Right ventricle myocardium superior (tissue), 1 donor: ENCODE measurements around the gene TMEM82. TPM values are rescaled to one million over a fixed set of nuclear protein-coding genes. Genes with fewer than 3 reads are reported as not detected.
A peak's percentile ranks its signal among the peaks of the same experiment; 100 is the strongest.
"Not testable (repeated sequence)": the region's sequence is repeated elsewhere in the genome, so short reads cannot be mapped to it uniquely, and the experiment has no call there.

ENCODE experiments used
- ATAC-seq: fragments of 200-7000 bp; cut with Tn5 transposase; one replicate; pipeline ENCODE4 v1.9.1; 2020; ENCODE audit warnings: mild to moderate bottlenecking; ENCODE audit not compliant: poor library complexity
- DNase-seq: peaks from one replicate; pipeline ENCODE4 v3.0.0-alpha.2; 2020
- intact Hi-C: fragments of 100-400 bp; cut with DNase I; formaldehyde crosslinking; loops from one replicate; pipeline ENCODE4 v1.11.2; 2022
- long read RNA-seq: library from polyadenylated mRNA; unstranded; transcript quantifications from one replicate; pipeline ENCODE4 v2.0.0, GENCODE V29; 2021
- total RNA-seq: library from RNA; stranded (reverse); fragmentation: NEBNext Ultra II Directional; extraction: Animal tissue kit (Norgen Biotek cat#: 25700); gene quantifications from one replicate; pipeline ENCODE4 v1.2.1, GENCODE V29; 2021
- donor health status: DM: no; HTN: yes; CAD: no; lungs with severe emphysema.

Gene TMEM82
- not detected for total RNA-seq
- long read RNA-seq: 0 reads

GRCh38 chr1:15742339-15742801, at the start of gene TMEM82:
TSS of gene TMEM82 (plus strand) at chr1:15742499. CDS start at chr1:15742560, 61 bp downstream.
- intact Hi-C loops: loop anchor here (5.0 kb wide), 1 partner anchor 145 kb away; no protein-coding TSS in a partner anchor
- ATAC-seq: no peak
- no peak for DNase-seq

DNA sequence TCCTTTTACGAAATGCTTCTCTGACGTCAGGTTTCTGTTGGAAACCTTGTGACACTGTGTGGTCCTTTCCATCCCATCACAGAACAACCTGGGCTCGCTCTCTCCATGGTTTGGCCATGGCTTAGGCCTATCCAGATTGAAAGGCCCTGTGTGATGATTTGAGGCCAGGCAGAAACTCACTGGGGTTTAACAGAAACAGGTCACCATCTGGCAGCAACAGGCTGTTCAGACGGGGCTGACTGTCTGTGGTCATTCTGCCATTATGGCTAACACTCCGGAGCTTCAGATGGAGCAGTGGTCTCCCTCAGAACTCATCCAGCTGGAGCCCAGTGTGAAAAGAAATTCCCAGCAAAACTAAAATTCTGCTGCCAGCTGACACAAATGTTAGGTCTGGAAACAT, 48.9 kb upstream of the TMEM82 start:
- no peak for DNase-seq
- intact Hi-C loops: no loop called here
- ATAC-seq: no peak

- ATAC-seq (peak; percentile 28), DNase-seq (no peak)
- intact Hi-C loops: no loop called here
Measured at GRCh38 chr1:15696956-15697521, 45.3 kb upstream of the TMEM82 start.

- intact Hi-C loops: no loop called here
- ATAC-seq: no peak
- no peak for DNase-seq
Measured at GRCh38 chr1:15698201-15698600, 44.1 kb upstream of the TMEM82 start.

DNA sequence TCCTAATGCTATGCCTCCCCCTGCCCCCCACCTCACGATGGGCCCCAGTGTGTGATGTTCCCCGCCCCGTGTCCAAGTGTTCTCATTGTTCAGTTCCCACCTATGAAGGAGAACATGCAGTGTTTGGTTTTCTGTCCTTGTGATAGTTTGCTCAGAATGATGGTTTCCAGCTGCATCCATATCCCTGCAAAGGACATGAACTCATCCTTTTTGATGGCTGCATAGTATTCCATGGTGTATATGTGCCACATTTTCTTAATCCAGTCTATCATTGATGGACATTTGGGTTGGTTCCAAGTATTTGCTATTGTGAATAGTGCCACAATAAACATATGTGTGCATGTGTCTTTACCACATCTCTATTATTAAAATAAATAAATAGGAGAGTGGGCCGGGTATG, 43.0 kb upstream of the TMEM82 start:
- ATAC-seq, intact Hi-C loops: not testable (repeated sequence)

DNA sequence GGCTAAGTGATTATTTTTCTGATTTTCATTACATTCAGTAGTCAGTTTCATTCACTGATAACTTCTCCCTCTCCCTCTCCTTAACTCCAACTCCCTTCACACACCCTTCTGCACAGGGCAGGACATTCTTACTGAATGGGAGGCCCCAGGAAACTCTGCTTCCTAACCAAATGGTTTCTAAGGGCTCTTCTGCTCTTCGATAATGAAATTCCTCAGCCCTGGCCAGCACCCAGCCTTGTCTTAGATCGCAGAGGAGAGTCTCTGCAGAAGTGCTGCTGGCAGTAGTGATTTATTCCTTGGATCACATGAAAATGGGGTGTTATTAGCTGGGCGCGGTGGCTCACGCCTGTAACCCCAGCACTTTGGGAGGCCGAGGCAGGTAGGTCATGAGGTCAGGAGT, 41.8 kb upstream of the TMEM82 start:
- DNase-seq: no peak
- ATAC-seq: no peak
- intact Hi-C loops: no loop called here

More for the DNA sequence above, 43.0 kb upstream of the TMEM82 start:
- DNase-seq: not testable (repeated sequence)

GRCh38 chr1:15701784-15702183, 40.5 kb upstream of the TMEM82 start:
- ATAC-seq (no peak), DNase-seq (no peak)
- intact Hi-C loops: no loop called here

DNA sequence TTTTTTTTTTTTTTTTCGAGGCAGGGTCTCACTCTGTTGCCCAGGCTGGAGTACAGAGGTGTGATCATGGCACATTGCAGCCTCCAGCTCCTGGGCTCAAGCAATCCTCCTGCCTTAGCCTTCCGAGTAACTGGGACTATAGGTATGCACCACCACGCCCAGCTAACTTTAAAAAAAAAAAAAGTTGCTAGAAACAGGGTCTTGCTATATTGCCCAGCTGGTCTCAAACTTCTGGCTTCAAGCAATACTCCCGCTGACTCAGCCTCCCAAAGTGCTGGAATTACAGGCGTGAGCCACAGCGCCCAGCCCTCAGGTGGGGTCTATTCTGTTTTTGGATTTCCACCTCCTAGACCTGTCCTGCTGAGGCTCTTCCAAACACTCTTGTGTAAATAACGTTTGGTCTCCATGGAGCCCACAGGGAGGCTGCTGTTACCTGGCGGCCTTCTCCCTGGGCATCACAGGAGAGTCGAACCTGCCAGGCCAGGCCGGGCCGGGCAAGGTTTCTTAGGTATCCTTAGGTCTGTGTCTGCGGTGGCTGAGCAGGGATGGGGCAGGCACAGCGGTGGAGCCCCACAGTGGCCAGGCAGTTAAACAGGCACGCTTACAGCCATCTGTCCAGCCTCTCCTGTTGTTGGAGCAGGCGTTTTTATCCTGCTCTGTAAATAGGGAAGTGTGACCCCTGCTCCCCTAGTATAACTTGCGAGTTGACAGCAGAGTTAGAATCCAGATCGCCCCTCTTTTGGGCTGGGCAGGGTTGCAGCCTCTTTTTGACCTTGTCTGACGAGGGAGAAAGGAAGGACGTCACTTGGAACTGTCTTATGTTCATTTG, 39.4 kb upstream of the TMEM82 start:
- intact Hi-C loops: no loop called here
- ATAC-seq (peak; percentile 67), DNase-seq (no peak)

GRCh38 chr1:15703562-15703961, 38.7 kb upstream of the TMEM82 start:
- ATAC-seq (peak; percentile 84), DNase-seq (peak; percentile 81)
- intact Hi-C loops: no loop called here

DNA sequence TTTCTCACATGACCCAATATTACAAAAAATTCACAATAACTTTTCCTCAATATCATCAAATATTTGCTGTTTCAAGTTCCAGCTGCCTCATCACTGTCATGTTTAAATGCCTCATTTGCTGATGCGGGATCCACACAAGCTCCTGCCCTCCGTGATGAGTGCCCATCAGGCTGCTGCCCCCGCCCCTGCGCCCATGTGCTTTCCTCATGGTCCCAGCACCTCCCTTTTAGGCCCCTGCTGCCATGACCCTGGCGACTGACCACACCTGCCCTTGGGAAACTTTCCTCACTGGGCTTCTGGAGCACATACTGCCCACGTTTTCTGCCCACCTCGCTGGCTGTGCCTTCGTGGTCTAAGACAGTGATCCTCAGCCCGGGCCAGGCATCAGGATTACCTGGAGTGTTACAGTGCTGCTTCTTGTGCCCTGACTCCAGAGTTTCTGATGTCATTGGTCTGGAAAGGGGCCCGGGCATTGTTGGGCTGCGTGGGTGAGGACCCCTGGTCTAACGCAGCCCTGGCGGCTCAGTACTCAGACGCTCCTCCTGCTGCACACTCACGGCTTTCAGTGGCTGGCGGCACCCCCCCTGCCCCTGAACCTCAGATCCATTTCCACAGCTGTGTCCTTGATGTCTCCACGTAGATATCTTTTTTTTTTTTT, 37.6 kb upstream of the TMEM82 start:
- ATAC-seq (no peak), DNase-seq (no peak)
- intact Hi-C loops: no loop called here

GRCh38 chr1:15705184-15705566, 37.1 kb upstream of the TMEM82 start:
- ATAC-seq: no peak
- intact Hi-C loops: no loop called here
- DNase-seq: no peak

- ATAC-seq: peak; percentile 18
- intact Hi-C loops: no loop called here
- no peak for DNase-seq
Measured at GRCh38 chr1:15706751-15707150, 35.5 kb upstream of the TMEM82 start.

DNA sequence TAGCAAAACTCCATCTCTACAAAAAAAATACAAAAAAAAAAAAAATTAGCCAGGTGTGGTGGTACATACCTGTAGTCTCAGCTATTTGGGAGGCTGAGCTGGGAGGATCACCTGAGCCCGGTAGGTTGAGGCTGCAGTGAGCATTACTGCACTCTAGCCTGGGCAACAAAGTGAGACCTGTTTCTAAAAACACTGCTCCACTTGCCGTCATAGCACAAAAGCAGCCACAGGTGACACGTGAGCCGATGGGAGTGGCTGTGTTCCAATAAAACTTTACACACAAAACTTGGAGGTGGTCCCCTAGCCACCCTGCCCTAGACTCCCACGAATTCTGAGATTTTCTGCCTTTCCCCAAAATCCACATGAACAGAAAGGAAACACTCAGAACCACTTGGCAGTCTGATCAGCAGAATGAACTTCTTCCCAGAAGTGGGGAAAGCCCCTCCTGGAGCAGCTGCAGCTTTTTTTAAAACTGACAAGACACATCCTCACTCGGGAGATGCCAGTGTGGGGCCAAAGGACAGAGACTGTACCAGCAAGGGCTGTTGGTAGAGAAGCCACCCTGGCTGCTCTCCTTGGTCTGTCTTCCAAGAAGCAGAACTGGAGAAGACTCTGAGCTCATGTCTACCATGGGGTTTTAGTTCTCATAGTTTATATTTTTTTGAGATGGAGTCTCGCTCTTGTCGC, 34.9 kb upstream of the TMEM82 start:
- DNase-seq (no peak), ATAC-seq (no peak)
- intact Hi-C loops: no loop called here

- DNase-seq: no peak
Measured at GRCh38 chr1:15708486-15709137, 33.7 kb upstream of the TMEM82 start.

GRCh38 chr1:15709226-15709625, 33.1 kb upstream of the TMEM82 start:
- ATAC-seq (no peak), DNase-seq (no peak)
- intact Hi-C loops: no loop called here

More at GRCh38 chr1:15708486-15709137, 33.7 kb upstream of the TMEM82 start:
- ATAC-seq: no peak
- intact Hi-C loops: no loop called here

DNA sequence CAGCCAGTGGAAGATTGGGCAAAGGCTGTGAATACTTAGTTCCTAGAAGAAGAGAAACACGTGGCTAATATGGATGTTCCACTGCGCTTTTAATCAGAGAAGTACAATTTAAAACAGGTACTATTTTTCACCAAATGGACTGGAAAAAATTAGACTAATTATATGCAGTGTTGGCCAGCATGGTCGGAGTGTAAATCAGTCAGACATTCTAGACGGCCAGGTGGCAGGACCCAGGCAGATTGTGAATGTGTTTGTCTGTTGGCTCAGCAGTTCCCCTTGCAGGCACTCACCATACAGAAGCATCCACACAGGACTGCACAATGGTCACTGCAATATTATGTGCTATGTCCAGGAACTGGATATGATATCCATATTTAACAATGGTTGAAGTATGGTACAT, 30.1 kb upstream of the TMEM82 start:
- intact Hi-C loops: no loop called here
- DNase-seq (no peak), ATAC-seq (no peak)

GRCh38 chr1:15714406-15715136, 27.7 kb upstream of the TMEM82 start:
- no peak for DNase-seq
- intact Hi-C loops: no loop called here
- peak; percentile 83 for ATAC-seq
